ENCODE data around the gene KIF5C.

The KIF5C gene

GRCh38 chr2:149063177-149063576 is 188.2 kb downstream of the KIF5C start:
- Histone ChIP-seq H3F3A (ENCODE audit: low read depth) (no peaks in the 10 kb centered on the region), H3K36me3 (ENCODE audit: insufficient read depth, low read length) (no peaks in the 10 kb centered on the region), H3K4me1 (ENCODE audit: insufficient read depth, low read length, poor library complexity, severe bottlenecking) (no peaks in the 10 kb centered on the region), H3K4me3 (ENCODE audit: low read length, poor library complexity, severe bottlenecking) (no peak overlapping the region), H3K9ac (ENCODE audit: low read depth, low read length, poor library complexity, severe bottlenecking) (no peak overlapping the region), H3K9me2 (replicated peaks; ENCODE audit: low read depth, low read length) (no peaks in the 10 kb centered on the region), H3K9me3 (ENCODE audit: insufficient read depth, low read depth, low read length) (no peaks in the 10 kb centered on the region), H4K20me1 (ENCODE audit: insufficient read depth, low read length, poor library complexity, severe bottlenecking) (no peaks in the 10 kb centered on the region), H3K4me2 (ENCODE audit: low read depth, low read length, poor library complexity, severe bottlenecking) (no peak overlapping the region), H3K79me2 (ENCODE audit: insufficient read depth, low read length) (no peaks in the 10 kb centered on the region), H2AFZ (ENCODE audit: low read length) (no peak overlapping the region), H3K27me3 (ENCODE audit: insufficient read depth, low read length, poor library complexity, severe bottlenecking) (no peaks in the 10 kb centered on the region)
- TF ChIP-seq EZH2phosphoT487 (IDR thresholded peaks at IDR 0.05; ENCODE audit: borderline replicate concordance) = no peak
- TF ChIP-seq CTCF (conservative IDR thresholded peaks at IDR 0.05; ENCODE audit: low read length) = no peak

- no peaks in the 10 kb centered on the region for H3K27me3 ChIP-seq (ENCODE audit: insufficient read depth, low read length, poor library complexity, severe bottlenecking)
- H3K36me3 ChIP-seq (ENCODE audit: insufficient read depth, low read length) = no peaks in the 10 kb centered on the region
- H3K4me2 ChIP-seq (ENCODE audit: low read depth, low read length, poor library complexity, severe bottlenecking) = no peak overlapping the region
- H2AFZ ChIP-seq (ENCODE audit: low read length) = no peak overlapping the region
- H3K79me2 ChIP-seq (ENCODE audit: insufficient read depth, low read length) = no peaks in the 10 kb centered on the region
- H3K4me1 ChIP-seq (ENCODE audit: insufficient read depth, low read length, poor library complexity, severe bottlenecking) = peaks cover 8% of the 10 kb centered on the region
- no peak overlapping the region for H3K9ac ChIP-seq (ENCODE audit: low read depth, low read length, poor library complexity, severe bottlenecking)
- TF ChIP-seq CTCF (conservative IDR thresholded peaks at IDR 0.05; ENCODE audit: low read length) = no peak
- TF ChIP-seq EZH2phosphoT487 (IDR thresholded peaks at IDR 0.05; ENCODE audit: borderline replicate concordance) = no peak
- no peak overlapping the region for H3K4me3 ChIP-seq (ENCODE audit: low read length, poor library complexity, severe bottlenecking)
- H4K20me1 ChIP-seq (ENCODE audit: insufficient read depth, low read length, poor library complexity, severe bottlenecking) = no peaks in the 10 kb centered on the region
- H3F3A ChIP-seq (ENCODE audit: low read depth) = no peaks in the 10 kb centered on the region
- no peaks in the 10 kb centered on the region for H3K9me3 ChIP-seq (ENCODE audit: insufficient read depth, low read depth, low read length)
- no peaks in the 10 kb centered on the region for H3K9me2 ChIP-seq (replicated peaks; ENCODE audit: low read depth, low read length)
Observed at GRCh38 chr2:149064365-149064841, 189.4 kb downstream of the KIF5C start.

GRCh38 chr2:149064856-149065630 is 190.0 kb downstream of the KIF5C start:
- H3K9ac ChIP-seq (ENCODE audit: low read depth, low read length, poor library complexity, severe bottlenecking) = no peak overlapping the region
- H3K9me2 ChIP-seq (replicated peaks; ENCODE audit: low read depth, low read length) = no peaks in the 10 kb centered on the region
- no peaks in the 10 kb centered on the region for H3K27me3 ChIP-seq (ENCODE audit: insufficient read depth, low read length, poor library complexity, severe bottlenecking)
- H3K4me3 ChIP-seq (ENCODE audit: low read length, poor library complexity, severe bottlenecking) = no peak overlapping the region
- no peaks in the 10 kb centered on the region for H3K9me3 ChIP-seq (ENCODE audit: insufficient read depth, low read depth, low read length)
- no peaks in the 10 kb centered on the region for H3K36me3 ChIP-seq (ENCODE audit: insufficient read depth, low read length)
- no peaks in the 10 kb centered on the region for H3K79me2 ChIP-seq (ENCODE audit: insufficient read depth, low read length)
- no peaks in the 10 kb centered on the region for H4K20me1 ChIP-seq (ENCODE audit: insufficient read depth, low read length, poor library complexity, severe bottlenecking)
- H3K4me2 ChIP-seq (ENCODE audit: low read depth, low read length, poor library complexity, severe bottlenecking) = no peak overlapping the region
- peaks cover 14% of the 10 kb centered on the region for H3K4me1 ChIP-seq (ENCODE audit: insufficient read depth, low read length, poor library complexity, severe bottlenecking)
- H3F3A ChIP-seq (ENCODE audit: low read depth) = no peaks in the 10 kb centered on the region
- H2AFZ ChIP-seq (ENCODE audit: low read length) = no peak overlapping the region
- TF ChIP-seq CTCF (conservative IDR thresholded peaks at IDR 0.05; ENCODE audit: low read length) = no peak
- no peak for TF ChIP-seq EZH2phosphoT487 (IDR thresholded peaks at IDR 0.05; ENCODE audit: borderline replicate concordance)
